Activated T-helper 1 cell treated with anti-CD3 and anti-CD28 coated beads, Interleukin-12 subunit alpha, Interleukin-12 subunit beta, Interleukin-2, Interleukin-4 antibody, amounts not matched to agents 30 ng/mL and 10 ng/mL and 1 ng/mL, durations not matched to agents 14 hours and 24 hours and 36 hours (primary cell): Measurements from ENCODE around the gene NCEH1. TPM values are rescaled to one million over a fixed set of nuclear protein-coding genes. Genes with fewer than 3 reads are reported as not detected.
"Not testable (repeated sequence)": the region's sequence is repeated elsewhere in the genome, so short reads cannot be mapped to it uniquely, and the experiment has no call there.

Source experiments
- DNase-seq: peaks from one replicate; pipeline ENCODE4 v3.0.0; 2021; ENCODE audit warnings: low spot score
- H3K27ac Mint-ChIP-seq: one replicate; pipeline ENCODE4 v1.8.0; 2021; ENCODE audit warnings: mild to moderate bottlenecking, mixed read lengths
- H3K27me3 Mint-ChIP-seq: one replicate; pipeline ENCODE4 v1.8.0; 2022; ENCODE audit warnings: mild to moderate bottlenecking, moderate library complexity, mixed read lengths; ENCODE audit not compliant: insufficient read depth
- H3K36me3 Mint-ChIP-seq: one replicate; pipeline ENCODE4 v1.8.0; 2021; ENCODE audit warnings: low read depth, mixed read lengths
- H3K4me1 Mint-ChIP-seq: one replicate; pipeline ENCODE4 v1.8.0; 2021; ENCODE audit warnings: low read depth, mixed read lengths
- H3K4me3 Mint-ChIP-seq: one replicate; pipeline ENCODE4 v1.8.0; 2021; ENCODE audit warnings: mild to moderate bottlenecking, moderate library complexity, mixed read lengths
- H3K9me3 Mint-ChIP-seq: one replicate; pipeline ENCODE4 v1.8.0; 2021; ENCODE audit warnings: mixed read lengths
- intact Hi-C: fragments of 100-400 bp; cut with micrococcal nuclease; formaldehyde crosslinking; loops from one replicate; pipeline ENCODE4 v1.15.1; 2024
- total RNA-seq: library from RNA; stranded (reverse); gene quantifications from 2 replicates; pipeline ENCODE4 v1.2.3, GENCODE V29; 2022

Gene NCEH1
- total RNA-seq, 1 donor from 2014 or later: 7.4 TPM

DNA sequence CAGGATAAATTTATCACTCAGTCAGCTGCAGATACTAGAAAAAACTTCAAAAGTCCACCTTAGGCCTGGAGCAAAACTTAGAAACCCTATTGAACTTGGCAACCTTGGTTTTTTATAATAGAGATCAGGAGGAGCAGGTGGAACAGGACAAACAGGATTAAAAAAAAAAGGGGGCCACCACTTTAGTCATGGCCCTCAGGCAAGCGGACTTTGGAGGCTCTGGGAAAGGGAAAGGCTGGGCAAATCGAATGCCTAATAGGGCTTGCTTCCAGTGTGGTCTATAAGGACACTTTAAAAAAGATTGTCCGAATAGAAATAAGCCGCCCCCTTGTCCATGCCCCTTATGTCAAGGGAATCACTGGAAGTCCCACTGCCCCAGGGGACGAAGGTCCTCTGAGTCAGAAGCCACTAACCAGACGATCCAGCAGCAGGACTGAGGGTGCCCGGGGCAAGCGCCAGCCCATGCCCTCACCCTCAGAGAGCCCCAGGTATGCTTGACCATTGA is 11.7 kb upstream of the NCEH1 start:
- H3K9me3 Mint-ChIP-seq, H3K4me3 Mint-ChIP-seq, H3K27ac Mint-ChIP-seq, H3K4me1 Mint-ChIP-seq, DNase-seq, H3K36me3 Mint-ChIP-seq, intact Hi-C loops: not testable (repeated sequence)
- peaks cover 29% of the 10 kb centered on the region for H3K27me3 Mint-ChIP-seq

DNA sequence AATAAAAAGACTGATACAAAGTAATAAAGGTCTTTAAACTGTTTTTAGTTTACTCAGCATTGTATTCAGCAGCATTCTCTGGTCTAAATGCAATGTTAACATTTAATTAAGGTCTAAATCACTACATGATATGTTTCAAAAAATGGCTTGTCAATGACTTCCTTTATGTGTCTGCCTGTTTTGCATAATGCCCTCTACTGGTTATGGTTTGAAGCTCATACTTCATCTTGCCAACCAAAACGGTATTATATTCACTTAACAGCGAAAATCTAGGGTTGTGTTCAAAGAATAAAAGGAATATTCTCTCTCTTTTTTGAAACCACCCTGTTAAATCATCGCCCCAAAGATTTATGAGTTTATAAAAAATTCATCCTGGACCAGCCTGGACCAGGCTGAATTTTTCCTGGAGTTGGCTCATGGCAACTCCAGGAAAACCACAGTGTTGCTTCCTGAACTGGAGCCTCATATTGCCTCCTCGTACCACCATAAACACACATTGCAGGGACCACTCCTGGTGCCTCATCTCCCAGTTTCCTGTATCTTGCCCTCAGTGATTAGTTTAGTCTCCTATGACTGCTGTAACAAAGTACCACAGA is 6.7 kb upstream of the NCEH1 start:
- intact Hi-C loops: no loop called here
- H3K4me3 Mint-ChIP-seq: no peak overlapping the region
- H3K27me3 Mint-ChIP-seq: peaks cover 21% of the 10 kb centered on the region
- no peak overlapping the region for H3K27ac Mint-ChIP-seq
- no peaks in the 10 kb centered on the region for H3K4me1 Mint-ChIP-seq
- H3K9me3 Mint-ChIP-seq: no peaks in the 10 kb centered on the region
- no peak for DNase-seq
- H3K36me3 Mint-ChIP-seq: no peaks in the 10 kb centered on the region

DNA sequence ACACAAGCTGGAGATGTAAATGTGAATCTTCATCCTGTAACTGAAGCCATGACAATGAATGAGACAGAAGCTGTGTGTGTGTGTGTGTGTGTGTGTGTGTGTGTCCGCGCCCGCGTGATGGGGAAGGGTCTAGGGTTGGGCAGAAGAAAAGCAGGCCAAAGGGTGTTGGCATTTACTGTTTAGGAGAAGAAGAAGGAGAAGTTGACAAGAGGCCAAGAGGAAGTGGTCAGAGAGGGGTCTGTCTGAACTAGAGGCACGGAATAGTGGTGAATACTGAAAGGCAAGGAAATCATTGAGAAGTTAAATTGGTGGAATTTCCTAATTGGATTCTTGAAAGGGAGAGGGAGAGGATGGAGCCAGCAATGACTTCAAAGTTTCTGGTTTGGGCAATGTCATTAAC is 5.6 kb upstream of the NCEH1 start:
- Mint-ChIP-seq H3K4me1 (no peaks in the 10 kb centered on the region), H3K9me3 (no peaks in the 10 kb centered on the region), H3K4me3 (no peak overlapping the region), H3K27ac (no peak overlapping the region), H3K36me3 (no peaks in the 10 kb centered on the region), H3K27me3 (peaks cover 22% of the 10 kb centered on the region)
- no peak for DNase-seq
- intact Hi-C loops: no loop called here

DNA sequence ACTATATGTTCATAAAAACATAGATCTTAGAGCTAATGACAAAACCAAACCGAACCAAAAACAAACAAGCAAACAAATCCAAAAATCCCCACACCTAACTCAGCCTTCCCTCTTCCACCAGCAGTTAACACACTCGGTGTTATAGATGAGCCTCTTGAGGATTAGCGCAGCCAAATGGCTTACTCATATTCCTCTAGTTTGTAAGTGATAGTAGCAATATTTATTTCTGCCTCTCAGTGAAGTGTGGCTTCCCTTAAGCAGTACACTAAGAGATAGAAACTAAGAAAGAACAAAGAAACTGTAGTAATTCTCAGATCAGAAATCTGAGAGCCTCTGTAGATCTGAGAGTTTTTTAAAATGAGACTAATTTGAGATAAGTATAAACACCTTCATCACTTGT is 2.4 kb upstream of the NCEH1 start:
- no peak for DNase-seq
- Mint-ChIP-seq H3K36me3 (no peaks in the 10 kb centered on the region), H3K4me3 (peak overlapping the region; percentile 35), H3K4me1 (peaks cover 20% of the 10 kb centered on the region), H3K9me3 (no peaks in the 10 kb centered on the region), H3K27me3 (peaks cover 16% of the 10 kb centered on the region), H3K27ac (no peak overlapping the region)
- intact Hi-C loops: no loop called here

DNA sequence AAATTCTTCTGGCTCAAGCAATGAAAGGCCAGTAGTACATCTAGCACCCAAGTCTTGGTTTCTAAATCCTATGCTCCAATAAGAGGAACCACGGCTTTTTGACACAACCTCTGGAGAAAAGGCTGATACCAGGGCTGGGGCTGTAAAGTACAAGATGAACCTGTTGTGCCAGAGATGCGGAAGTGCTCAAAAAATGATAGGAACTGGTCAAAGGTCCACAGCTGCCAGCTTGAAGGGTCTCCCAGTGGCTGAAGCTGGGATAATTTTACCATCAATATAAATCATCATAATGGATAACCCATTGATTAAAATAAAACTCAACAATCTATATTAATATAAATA is 558 bp upstream of the NCEH1 start:
- intact Hi-C loops: loop anchor here (1.0 to 2.0 kb wide), 3 partner anchors 38 to 119 kb away; partner anchors contain the start of gene ECT2
- Mint-ChIP-seq H3K4me1 (peaks cover 20% of the 10 kb centered on the region), H3K4me3 (peak overlapping the region; percentile 91), H3K9me3 (no peaks in the 10 kb centered on the region), H3K27ac (no peak overlapping the region), H3K27me3 (peaks cover 14% of the 10 kb centered on the region), H3K36me3 (no peaks in the 10 kb centered on the region)
- no peak for DNase-seq

DNA sequence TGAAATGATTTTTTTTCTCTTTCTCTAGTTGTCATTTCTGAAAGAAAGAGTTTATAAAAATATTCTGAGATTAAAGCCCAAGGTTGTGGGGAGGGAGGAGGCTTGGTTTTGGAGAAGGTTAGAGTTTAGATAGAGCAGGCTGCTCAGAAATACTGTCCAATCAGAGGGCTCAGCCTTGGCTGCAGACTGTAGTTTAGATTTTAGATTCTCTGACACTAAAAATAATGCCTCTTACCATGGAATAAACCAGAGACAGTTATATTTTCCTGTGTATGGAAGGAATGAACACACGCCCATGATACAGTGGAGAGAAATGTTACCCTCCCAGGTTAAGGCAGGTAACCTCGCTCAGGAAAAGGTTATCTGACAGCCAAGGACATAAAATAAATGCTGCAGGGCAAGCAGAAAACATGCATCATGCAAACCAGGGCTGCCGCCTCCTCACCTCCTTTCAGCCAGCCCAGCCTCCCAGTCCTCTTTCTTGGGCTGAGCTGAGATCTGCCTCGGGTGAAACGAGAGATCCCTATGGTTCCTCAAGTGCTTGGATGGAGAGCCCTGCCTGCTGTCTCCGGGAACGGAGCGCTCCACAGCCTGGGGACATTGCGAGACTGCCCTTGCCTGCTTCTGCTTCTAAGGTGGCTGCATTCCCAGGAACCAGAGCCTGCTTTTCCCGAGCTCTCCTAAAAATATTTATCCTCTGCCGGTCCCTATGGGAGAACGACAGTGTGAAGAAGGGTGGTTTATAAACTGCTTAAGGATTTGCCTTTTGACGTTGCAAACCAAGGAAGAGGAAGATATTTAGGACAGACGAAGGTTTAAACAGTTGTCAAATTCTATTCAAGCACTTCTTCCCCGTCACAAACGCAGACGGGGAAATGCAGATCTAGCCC is 848 bp downstream of the NCEH1 start:
- H3K27ac Mint-ChIP-seq: no peak overlapping the region
- DNase-seq: no peak
- H3K4me3 Mint-ChIP-seq: peak overlapping the region; percentile 91
- peaks cover 20% of the 10 kb centered on the region for H3K4me1 Mint-ChIP-seq
- no peaks in the 10 kb centered on the region for H3K9me3 Mint-ChIP-seq
- no peaks in the 10 kb centered on the region for H3K36me3 Mint-ChIP-seq
- intact Hi-C loops: loop anchor here (2.0 kb wide), 1 partner anchor 117 kb away; no protein-coding TSS in a partner anchor
- peaks cover 14% of the 10 kb centered on the region for H3K27me3 Mint-ChIP-seq

DNA sequence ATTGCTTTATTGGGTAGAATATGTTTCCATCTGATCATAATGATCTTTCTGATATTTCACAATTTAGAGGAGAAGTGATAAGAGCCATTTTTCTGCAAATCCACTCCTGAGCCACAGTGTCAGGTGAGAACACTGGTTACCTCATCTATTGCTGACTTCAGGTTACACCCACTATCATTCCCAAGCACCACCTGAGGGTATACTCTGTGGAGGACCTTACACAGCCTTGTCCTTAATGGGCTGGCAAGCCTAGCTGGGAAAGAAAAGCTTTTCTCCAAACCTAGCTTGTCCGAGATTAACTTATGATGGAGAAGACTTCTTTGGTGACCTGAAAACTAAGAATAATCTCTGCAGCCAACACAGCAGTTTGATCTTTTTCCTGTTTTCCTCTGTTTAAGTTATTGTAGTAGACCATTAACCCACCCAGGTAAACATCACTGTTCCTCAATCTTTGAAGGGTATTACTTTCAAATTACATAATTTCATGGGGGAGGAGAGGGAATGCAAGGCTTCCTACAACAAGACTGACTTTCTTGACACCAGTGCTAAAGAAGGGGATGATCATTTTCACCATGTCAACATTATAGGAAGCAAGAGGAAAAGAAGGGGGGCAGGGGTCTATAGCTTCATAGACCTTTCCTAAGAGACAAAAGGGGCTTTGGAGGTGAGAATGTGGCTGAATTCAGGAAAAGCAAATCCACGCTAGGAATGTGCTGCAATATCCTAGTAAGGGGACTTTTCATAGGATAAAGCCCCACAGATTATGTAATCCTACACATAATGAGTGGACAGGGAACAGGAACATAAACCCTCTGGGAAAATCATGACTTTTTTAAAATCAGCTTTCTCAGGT is 1.7 kb downstream of the NCEH1 start:
- H3K4me1 Mint-ChIP-seq: peaks cover 20% of the 10 kb centered on the region
- intact Hi-C loops: no loop called here
- no peak for DNase-seq
- H3K27ac Mint-ChIP-seq: no peak overlapping the region
- H3K36me3 Mint-ChIP-seq: no peaks in the 10 kb centered on the region
- H3K4me3 Mint-ChIP-seq: peak overlapping the region; percentile 91
- H3K27me3 Mint-ChIP-seq: peaks cover 14% of the 10 kb centered on the region
- no peaks in the 10 kb centered on the region for H3K9me3 Mint-ChIP-seq

DNA sequence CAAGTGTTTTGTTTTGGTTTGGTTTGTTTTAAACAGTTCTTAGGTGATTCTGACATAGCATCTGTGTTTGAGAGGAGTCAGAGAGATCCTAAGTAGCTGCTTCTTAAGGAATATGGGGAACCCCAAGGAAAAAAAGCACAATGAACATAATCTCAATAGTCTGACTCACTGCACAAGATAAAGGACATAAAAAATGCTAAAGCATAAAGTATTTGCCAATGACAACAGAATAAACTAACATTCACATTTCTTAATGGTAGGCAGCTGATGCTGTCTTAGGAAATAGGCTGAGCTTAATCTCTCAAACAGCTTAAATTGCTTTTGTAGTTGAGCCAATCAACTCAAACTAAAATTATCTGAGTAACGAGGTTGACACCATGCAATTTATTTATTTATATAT is 2.9 kb downstream of the NCEH1 start:
- no peak for DNase-seq
- Mint-ChIP-seq H3K9me3 (no peaks in the 10 kb centered on the region), H3K4me1 (peaks cover 20% of the 10 kb centered on the region), H3K27me3 (peaks cover 8% of the 10 kb centered on the region), H3K36me3 (no peaks in the 10 kb centered on the region), H3K4me3 (no peak overlapping the region), H3K27ac (no peak overlapping the region)
- intact Hi-C loops: no loop called here

DNA sequence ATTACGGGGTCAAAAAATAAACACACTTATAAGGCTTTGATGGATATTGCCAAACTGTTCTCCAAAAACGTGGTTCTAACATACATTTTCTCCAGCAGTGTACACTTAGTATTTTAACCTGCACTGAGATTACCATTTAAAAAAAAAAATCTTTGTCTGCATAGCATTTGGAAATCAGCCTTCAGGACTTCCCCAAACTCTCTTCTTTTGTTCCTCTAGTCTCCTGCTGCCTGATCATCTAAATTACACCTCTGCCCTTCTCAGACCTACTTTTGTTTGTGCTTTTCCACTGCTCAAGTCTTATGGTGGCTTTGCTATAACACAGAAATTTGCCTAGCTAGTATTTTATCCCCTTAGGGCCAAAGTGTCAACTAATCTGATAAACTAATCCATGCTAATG is 3.8 kb downstream of the NCEH1 start:
- peaks cover 7% of the 10 kb centered on the region for H3K27me3 Mint-ChIP-seq
- peaks cover 21% of the 10 kb centered on the region for H3K4me1 Mint-ChIP-seq
- no peak overlapping the region for H3K27ac Mint-ChIP-seq
- no peak overlapping the region for H3K4me3 Mint-ChIP-seq
- intact Hi-C loops: no loop called here
- no peaks in the 10 kb centered on the region for H3K36me3 Mint-ChIP-seq
- no peak for DNase-seq
- no peaks in the 10 kb centered on the region for H3K9me3 Mint-ChIP-seq

DNA sequence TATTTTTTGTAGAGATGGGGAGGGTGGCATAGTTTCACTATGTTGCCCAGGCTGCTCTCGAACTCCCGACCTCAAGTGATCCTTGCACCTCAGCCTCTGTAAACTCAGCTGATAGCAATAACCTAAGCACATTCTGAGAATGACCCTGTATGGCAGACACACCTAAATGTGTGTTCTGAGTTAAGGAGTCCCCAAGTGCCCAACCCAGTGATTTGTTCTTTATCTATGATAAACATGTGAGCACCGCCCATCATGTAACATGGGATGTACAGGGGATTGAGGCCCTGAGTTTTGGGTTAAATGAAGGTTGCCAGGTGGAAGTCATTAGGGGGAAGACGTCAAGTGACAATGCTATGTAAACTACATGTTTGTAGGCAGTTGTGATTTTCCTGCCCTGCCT is 5.7 kb downstream of the NCEH1 start:
- peaks cover 2% of the 10 kb centered on the region for H3K27me3 Mint-ChIP-seq
- intact Hi-C loops: no loop called here
- no peak for DNase-seq
- peaks cover 23% of the 10 kb centered on the region for H3K4me1 Mint-ChIP-seq
- H3K4me3 Mint-ChIP-seq: no peak overlapping the region
- no peak overlapping the region for H3K27ac Mint-ChIP-seq
- no peaks in the 10 kb centered on the region for H3K36me3 Mint-ChIP-seq
- no peaks in the 10 kb centered on the region for H3K9me3 Mint-ChIP-seq

DNA sequence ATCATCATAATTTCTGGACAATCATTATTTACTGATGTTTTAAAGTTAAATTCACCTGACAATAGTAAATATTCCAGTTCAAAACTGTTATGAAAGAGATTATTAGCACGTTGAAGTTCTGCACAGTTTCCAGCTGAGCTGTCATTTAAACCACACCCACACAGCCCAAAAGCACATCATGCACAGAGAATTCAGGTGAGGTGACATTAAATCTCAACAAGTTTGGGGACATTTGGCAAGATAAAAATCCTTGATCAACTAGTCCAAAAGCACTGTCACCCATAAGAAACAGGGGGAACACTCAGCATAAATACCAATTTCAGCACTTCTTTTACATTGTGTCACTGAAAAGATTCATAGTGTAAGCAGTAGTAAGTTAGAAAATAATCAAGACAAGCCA is 6.9 kb downstream of the NCEH1 start:
- Mint-ChIP-seq H3K4me3 (no peak overlapping the region), H3K9me3 (no peaks in the 10 kb centered on the region), H3K4me1 (peaks cover 11% of the 10 kb centered on the region), H3K27me3 (peaks cover 2% of the 10 kb centered on the region), H3K27ac (no peak overlapping the region), H3K36me3 (no peaks in the 10 kb centered on the region)
- no peak for DNase-seq
- intact Hi-C loops: no loop called here

DNA sequence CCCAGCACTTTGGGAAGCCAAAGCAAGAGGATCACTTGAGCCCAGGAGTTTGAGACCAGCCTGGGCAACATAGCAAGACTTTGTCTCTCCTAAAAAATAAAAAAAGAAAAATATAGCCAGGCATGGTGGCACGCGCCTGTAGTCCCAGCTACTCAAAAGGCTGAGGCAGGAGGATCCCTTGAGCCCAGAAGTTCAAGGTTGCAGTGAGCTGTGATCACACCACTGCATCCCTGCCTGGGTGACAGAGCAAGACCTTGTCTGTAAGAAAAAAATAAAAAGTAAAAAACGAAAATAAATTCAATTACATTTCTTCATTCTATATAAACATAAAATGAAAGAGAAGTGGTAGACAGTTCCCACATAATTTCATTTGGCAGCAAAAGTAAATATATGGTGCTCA is 8.1 kb downstream of the NCEH1 start:
- intact Hi-C loops, H3K4me1 Mint-ChIP-seq, H3K9me3 Mint-ChIP-seq, H3K27me3 Mint-ChIP-seq, H3K27ac Mint-ChIP-seq, H3K36me3 Mint-ChIP-seq, H3K4me3 Mint-ChIP-seq, DNase-seq: not testable (repeated sequence)

DNA sequence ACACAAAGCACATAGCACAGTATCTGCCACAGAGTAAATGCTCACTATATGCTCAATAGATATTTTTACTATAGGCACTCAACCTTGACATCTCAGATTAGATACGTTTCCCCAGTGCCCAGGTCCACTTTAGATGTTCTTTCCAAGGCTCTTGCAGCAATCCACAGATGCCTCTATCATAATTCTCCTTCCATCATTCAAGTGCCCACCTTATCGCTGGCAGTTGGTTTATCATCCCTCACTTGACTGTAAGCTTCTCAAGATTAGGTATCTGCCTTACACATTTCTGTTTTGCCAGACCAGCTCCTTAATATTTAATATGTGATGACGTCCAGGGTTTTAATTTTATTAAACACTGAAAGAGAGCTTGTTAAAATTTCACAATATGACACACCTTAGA is 8.6 kb downstream of the NCEH1 start:
- intact Hi-C loops: no loop called here
- no peak for DNase-seq
- Mint-ChIP-seq H3K36me3 (no peaks in the 10 kb centered on the region), H3K4me1 (peaks cover 6% of the 10 kb centered on the region), H3K4me3 (no peak overlapping the region), H3K9me3 (no peaks in the 10 kb centered on the region), H3K27me3 (no peaks in the 10 kb centered on the region), H3K27ac (no peak overlapping the region)
